HEK293T (cell line): ENCODE results near the gene TCF7.

Experiments used
- ELF4 ChIP-seq: fragments of 450-650 bp; IDR thresholded peaks from 2 replicates; pipeline ENCODE4 v1.6.1; 2017; ENCODE audit warnings: antibody characterized with exemption
- FOXA1 ChIP-seq: fragments of 450-650 bp; IDR thresholded peaks from 2 replicates; pipeline ENCODE4 v1.6.1; 2016; ENCODE audit warnings: mild to moderate bottlenecking
- FOXK2 ChIP-seq: fragments of 450-650 bp; IDR thresholded peaks from 2 replicates; pipeline ENCODE4 v1.6.1; 2016; ENCODE audit warnings: mild to moderate bottlenecking
- FOXM1 ChIP-seq: fragments of 450-650 bp; IDR thresholded peaks from 2 replicates; pipeline ENCODE4 v1.6.1; 2017; ENCODE audit warnings: mild to moderate bottlenecking, borderline replicate concordance
- HDGF ChIP-seq: fragments of 450-650 bp; IDR thresholded peaks from 2 replicates; pipeline ENCODE4 v1.6.1; 2017; ENCODE audit warnings: antibody characterized with exemption, borderline replicate concordance

DNA sequence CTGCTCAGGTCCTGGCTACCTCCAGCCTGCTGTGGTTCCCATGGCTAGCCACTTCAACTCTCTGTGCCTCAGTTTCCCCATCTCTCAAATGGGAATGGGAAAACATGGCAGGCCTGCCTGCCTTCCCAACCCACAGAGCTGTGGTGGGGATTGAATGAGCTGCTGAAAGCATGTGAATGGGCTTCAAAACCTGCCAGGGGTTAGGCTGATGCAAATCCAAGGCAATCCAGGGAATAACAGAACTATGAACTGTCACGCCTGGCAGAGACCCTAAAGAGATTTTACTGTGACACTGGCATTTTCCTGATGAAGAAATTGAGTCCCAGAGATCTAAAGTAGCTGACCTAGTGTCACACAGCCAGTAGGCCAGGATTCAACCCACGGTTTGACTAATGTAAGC lies 29.9 kb upstream of the TCF7 start:
- TF ChIP-seq FOXM1 (no peak), ELF4 (no peak), HDGF (no peak), FOXK2 (no peak), FOXA1 (no peak)
